HG02763 (cell line): ENCODE data around the gene FMO4.
"Not testable (repeated sequence)": the region's sequence is repeated elsewhere in the genome, so short reads cannot be mapped to it uniquely, and the experiment has no call there.

Experiments used
- ATAC-seq: cut with Tn5 transposase; IDR thresholded peaks from one replicate; pipeline ENCODE4 v1.9.1; 2021; ENCODE audit warnings: mild to moderate bottlenecking, moderate library complexity; ENCODE audit not compliant: unreplicated experiment

Gene FMO4

DNA sequence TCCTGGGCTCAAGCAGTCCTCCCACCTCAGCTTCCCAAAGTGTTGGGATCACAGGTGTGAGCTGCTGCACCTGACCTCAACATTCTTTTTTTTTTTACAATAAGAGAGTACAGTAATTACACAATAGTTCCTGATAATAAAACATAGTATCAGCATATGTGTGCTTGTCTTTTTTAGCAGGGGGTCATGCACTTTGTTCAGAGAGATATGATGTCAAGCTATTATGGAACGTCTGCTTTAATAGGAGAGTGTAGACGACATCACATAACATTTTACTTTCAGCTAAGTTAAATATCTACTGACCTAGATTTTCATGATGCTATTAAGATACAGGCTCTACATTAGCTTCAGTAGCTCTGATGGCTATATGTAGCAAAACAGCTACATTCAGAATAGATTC is 70.5 kb downstream of the FMO4 start:
- ATAC-seq = no peak

- ATAC-seq = no peak
Measured at GRCh38 chr1:171389171-171389570, 75.2 kb downstream of the FMO4 start.

- not testable (repeated sequence) for ATAC-seq
Measured at GRCh38 chr1:171390740-171391139, 76.8 kb downstream of the FMO4 start.
